ENCODE measurements around the gene DCTPP1.
A peak's percentile ranks its signal among the peaks of the same experiment; 100 is the strongest.

DCTPP1 gene

GRCh38 chr16:30377812-30378235 lies 52.0 kb downstream of the DCTPP1 start:
- ATAC-seq, result peak; percentile 62
- 0 out of 2 replicates have a peak, but pooled peaks have one; percentile 26 for TF ChIP-seq GLIS3 (CRISPR knock-in tag; IDR thresholded peaks at IDR 0.05)
- no peak for TF ChIP-seq TCF4 (CRISPR knock-in tag; IDR thresholded peaks at IDR 0.05; ENCODE audit: borderline replicate concordance)
- TF ChIP-seq PPARA (CRISPR knock-in tag; IDR thresholded peaks at IDR 0.05; ENCODE audit: borderline replicate concordance), result no peak
- TF ChIP-seq ZNF565 (CRISPR knock-in tag; conservative IDR thresholded peaks at IDR 0.05; ENCODE audit: low read depth), result no peak
- no peak for TF ChIP-seq CREB5 (CRISPR knock-in tag; IDR thresholded peaks at IDR 0.05; ENCODE audit: low read depth)
- no peak for TF ChIP-seq ARNTL (CRISPR knock-in tag; IDR thresholded peaks at IDR 0.05; ENCODE audit: borderline replicate concordance, low read depth)
- TF ChIP-seq TSHZ2 (CRISPR knock-in tag; IDR thresholded peaks at IDR 0.05), result no peak
- no peak for TF ChIP-seq RARB (CRISPR knock-in tag; IDR thresholded peaks at IDR 0.05)
- TF ChIP-seq POU6F1 (CRISPR knock-in tag; IDR thresholded peaks at IDR 0.05; ENCODE audit: borderline replicate concordance, low read depth), result no peak
- peak; percentile 13; the same call in 1 of the 2 replicates for TF ChIP-seq ZNF8 (CRISPR knock-in tag; IDR thresholded peaks at IDR 0.05)
- no peak for TF ChIP-seq ZC3H10 (CRISPR knock-in tag; IDR thresholded peaks at IDR 0.05)
- no peak for TF ChIP-seq OSR1 (CRISPR knock-in tag; IDR thresholded peaks at IDR 0.05)
- TF ChIP-seq BACH2 (CRISPR knock-in tag; IDR thresholded peaks at IDR 0.05; ENCODE audit: borderline replicate concordance), result no peak
- TF ChIP-seq ZNF70 (CRISPR knock-in tag; IDR thresholded peaks at IDR 0.05), result no peak
- peak; percentile 63; the same call in 1 of the 2 replicates for TF ChIP-seq CSDC2 (CRISPR knock-in tag; IDR thresholded peaks at IDR 0.05)
- TF ChIP-seq CSRNP3 (CRISPR knock-in tag; IDR thresholded peaks at IDR 0.05), result no peak
- TF ChIP-seq SNAI2 (CRISPR knock-in tag; IDR thresholded peaks at IDR 0.05), result no peak
- no peak for TF ChIP-seq TOX (CRISPR knock-in tag; IDR thresholded peaks at IDR 0.05; ENCODE audit: borderline replicate concordance)
- no peak for TF ChIP-seq ZFP3 (CRISPR knock-in tag; IDR thresholded peaks at IDR 0.05)
- no peak for TF ChIP-seq ZFP30 (CRISPR knock-in tag; IDR thresholded peaks at IDR 0.05)
- no peak for TF ChIP-seq ESRRG (CRISPR knock-in tag; IDR thresholded peaks at IDR 0.05)
- no peak for TF ChIP-seq ISL1 (CRISPR knock-in tag; IDR thresholded peaks at IDR 0.05)
- 0 out of 2 replicates have a peak, but pooled peaks have one; percentile 9 for TF ChIP-seq PATZ1 (CRISPR knock-in tag; IDR thresholded peaks at IDR 0.05; ENCODE audit: borderline replicate concordance)

- TF ChIP-seq ISL1 (CRISPR knock-in tag; IDR thresholded peaks at IDR 0.05), result no peak
- TF ChIP-seq CSRNP3 (CRISPR knock-in tag; IDR thresholded peaks at IDR 0.05), result no peak
- no peak for TF ChIP-seq ZNF565 (CRISPR knock-in tag; conservative IDR thresholded peaks at IDR 0.05; ENCODE audit: low read depth)
- no peak for TF ChIP-seq TSHZ2 (CRISPR knock-in tag; IDR thresholded peaks at IDR 0.05)
- no peak for TF ChIP-seq RARB (CRISPR knock-in tag; IDR thresholded peaks at IDR 0.05)
- no peak for TF ChIP-seq TOX (CRISPR knock-in tag; IDR thresholded peaks at IDR 0.05; ENCODE audit: borderline replicate concordance)
- ATAC-seq, result no peak
Observed at GRCh38 chr16:30377050-30377811, 52.6 kb downstream of the DCTPP1 start.
